ENCODE results near the gene FBN1.

The FBN1 gene

GRCh38 chr15:48366584-48367312, 278.8 kb downstream of the FBN1 start:
- H3K4me3 ChIP-seq (ENCODE audit: low read depth, low read length): no peak overlapping the region
- no peaks in the 10 kb centered on the region for H3K36me3 ChIP-seq (ENCODE audit: control insufficient read depth, insufficient read depth, low read length)
- no peaks in the 10 kb centered on the region for H3K9me3 ChIP-seq (ENCODE audit: control insufficient read depth, low read length)
- no peak for TF ChIP-seq CTCF (IDR thresholded peaks at IDR 0.05)
- H3K27me3 ChIP-seq (ENCODE audit: control insufficient read depth, insufficient read depth, low read length): no peaks in the 10 kb centered on the region
- no peaks in the 10 kb centered on the region for H3K79me2 ChIP-seq
- no peak overlapping the region for H3K9ac ChIP-seq
- no peaks in the 10 kb centered on the region for H3K4me1 ChIP-seq
- no peak overlapping the region for H3K27ac ChIP-seq
- no peak overlapping the region for H3K4me2 ChIP-seq (ENCODE audit: low read length)
- no peak overlapping the region for H2AFZ ChIP-seq

- H2AFZ ChIP-seq: no peak overlapping the region
- TF ChIP-seq CTCF (IDR thresholded peaks at IDR 0.05): no peak
- H3K9ac ChIP-seq: no peak overlapping the region
- H3K79me2 ChIP-seq: no peaks in the 10 kb centered on the region
- no peaks in the 10 kb centered on the region for H3K4me1 ChIP-seq
- H3K27me3 ChIP-seq (ENCODE audit: control insufficient read depth, insufficient read depth, low read length): no peaks in the 10 kb centered on the region
- H3K9me3 ChIP-seq (ENCODE audit: control insufficient read depth, low read length): no peaks in the 10 kb centered on the region
- no peak overlapping the region for H3K27ac ChIP-seq
- no peak overlapping the region for H3K4me3 ChIP-seq (ENCODE audit: low read depth, low read length)
- H3K4me2 ChIP-seq (ENCODE audit: low read length): no peak overlapping the region
- H3K36me3 ChIP-seq (ENCODE audit: control insufficient read depth, insufficient read depth, low read length): no peaks in the 10 kb centered on the region
Observed at GRCh38 chr15:48365575-48365974, 279.9 kb downstream of the FBN1 start.

- Histone ChIP-seq H3K4me1 (no peaks in the 10 kb centered on the region), H3K27ac (no peak overlapping the region), H3K79me2 (no peaks in the 10 kb centered on the region), H3K27me3 (ENCODE audit: control insufficient read depth, insufficient read depth, low read length) (no peaks in the 10 kb centered on the region), H2AFZ (no peak overlapping the region), H3K9ac (no peak overlapping the region), H3K4me3 (ENCODE audit: low read depth, low read length) (no peak overlapping the region), H3K4me2 (ENCODE audit: low read length) (no peak overlapping the region), H3K36me3 (ENCODE audit: control insufficient read depth, insufficient read depth, low read length) (no peaks in the 10 kb centered on the region), H3K9me3 (ENCODE audit: control insufficient read depth, low read length) (no peaks in the 10 kb centered on the region)
- TF ChIP-seq CTCF (IDR thresholded peaks at IDR 0.05): no peak
Observed at GRCh38 chr15:48363474-48363873, 282.0 kb downstream of the FBN1 start.

- Histone ChIP-seq H3K9ac (no peak overlapping the region), H2AFZ (no peak overlapping the region), H3K36me3 (ENCODE audit: control insufficient read depth, insufficient read depth, low read length) (no peaks in the 10 kb centered on the region), H3K9me3 (ENCODE audit: control insufficient read depth, low read length) (no peaks in the 10 kb centered on the region), H3K4me3 (ENCODE audit: low read depth, low read length) (no peak overlapping the region), H3K27me3 (ENCODE audit: control insufficient read depth, insufficient read depth, low read length) (no peaks in the 10 kb centered on the region), H3K4me1 (no peaks in the 10 kb centered on the region), H3K27ac (no peak overlapping the region), H3K4me2 (ENCODE audit: low read length) (no peak overlapping the region), H3K79me2 (no peaks in the 10 kb centered on the region)
- no peak for TF ChIP-seq CTCF (IDR thresholded peaks at IDR 0.05)
Observed at GRCh38 chr15:48361685-48362084, 283.8 kb downstream of the FBN1 start.

GRCh38 chr15:48360841-48361240, 284.7 kb downstream of the FBN1 start:
- Histone ChIP-seq H3K4me3 (ENCODE audit: low read depth, low read length) (no peak overlapping the region), H3K36me3 (ENCODE audit: control insufficient read depth, insufficient read depth, low read length) (no peaks in the 10 kb centered on the region), H3K4me2 (ENCODE audit: low read length) (no peak overlapping the region), H3K9ac (no peak overlapping the region), H3K27me3 (ENCODE audit: control insufficient read depth, insufficient read depth, low read length) (no peaks in the 10 kb centered on the region), H3K4me1 (no peaks in the 10 kb centered on the region), H2AFZ (no peak overlapping the region), H3K79me2 (no peaks in the 10 kb centered on the region), H3K27ac (no peak overlapping the region), H3K9me3 (ENCODE audit: control insufficient read depth, low read length) (no peaks in the 10 kb centered on the region)
- no peak for TF ChIP-seq CTCF (IDR thresholded peaks at IDR 0.05)

Measured in parathyroid adenoma (tissue), 2 donors.